ENCODE measurements around the gene FAIM2. TPM values are rescaled to one million over a fixed set of nuclear protein-coding genes. Genes with fewer than 3 reads are reported as not detected.

Gene FAIM2
- 0.99 TPM for total RNA-seq

DNA sequence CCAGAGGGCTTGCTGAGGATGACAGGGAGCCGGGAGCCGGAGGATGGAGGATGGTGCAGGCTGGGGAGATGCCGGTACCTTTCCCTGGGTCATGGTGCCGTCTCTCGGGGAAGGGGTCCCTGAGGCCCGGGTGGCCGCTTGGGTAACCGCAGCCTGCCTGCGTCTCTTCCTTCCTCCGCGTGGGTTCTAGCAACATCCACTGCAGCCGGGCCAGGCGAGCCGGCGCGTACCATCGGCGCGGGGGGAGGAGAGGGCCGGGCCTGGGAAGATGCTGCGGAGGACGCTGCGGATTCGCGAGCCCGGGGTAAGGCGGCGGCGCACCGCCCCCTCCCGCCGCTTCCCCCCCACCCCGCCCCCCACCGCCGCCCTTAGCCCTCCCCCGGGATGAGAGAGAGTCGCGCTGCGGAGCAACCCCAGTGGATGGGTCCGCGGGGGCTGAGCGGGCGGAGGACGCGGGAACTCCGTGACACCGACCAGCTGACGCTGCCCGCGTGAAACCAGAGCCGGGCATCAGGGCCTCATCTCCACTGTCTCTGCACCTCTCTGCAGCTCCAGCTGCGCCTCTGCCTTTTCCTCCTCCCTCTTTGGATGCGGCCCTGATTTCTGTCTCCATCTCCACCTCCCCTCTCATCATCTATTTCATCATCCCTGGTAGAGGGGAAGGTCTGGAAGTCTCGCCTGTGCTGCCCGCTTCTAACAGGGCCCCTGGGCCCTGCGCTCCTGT is at the start of gene FAIM2:
Gene FAIM2 (minus strand): TSS at position 201 of the 724 bp plus-strand sequence. CDS start 108 bp downstream, at position 93.
- peak; percentile 25 for DNase-seq

- DNase-seq = no peak
Measured at GRCh38 chr12:49953151-49953550, 49.5 kb upstream of the FAIM2 start.

DNA sequence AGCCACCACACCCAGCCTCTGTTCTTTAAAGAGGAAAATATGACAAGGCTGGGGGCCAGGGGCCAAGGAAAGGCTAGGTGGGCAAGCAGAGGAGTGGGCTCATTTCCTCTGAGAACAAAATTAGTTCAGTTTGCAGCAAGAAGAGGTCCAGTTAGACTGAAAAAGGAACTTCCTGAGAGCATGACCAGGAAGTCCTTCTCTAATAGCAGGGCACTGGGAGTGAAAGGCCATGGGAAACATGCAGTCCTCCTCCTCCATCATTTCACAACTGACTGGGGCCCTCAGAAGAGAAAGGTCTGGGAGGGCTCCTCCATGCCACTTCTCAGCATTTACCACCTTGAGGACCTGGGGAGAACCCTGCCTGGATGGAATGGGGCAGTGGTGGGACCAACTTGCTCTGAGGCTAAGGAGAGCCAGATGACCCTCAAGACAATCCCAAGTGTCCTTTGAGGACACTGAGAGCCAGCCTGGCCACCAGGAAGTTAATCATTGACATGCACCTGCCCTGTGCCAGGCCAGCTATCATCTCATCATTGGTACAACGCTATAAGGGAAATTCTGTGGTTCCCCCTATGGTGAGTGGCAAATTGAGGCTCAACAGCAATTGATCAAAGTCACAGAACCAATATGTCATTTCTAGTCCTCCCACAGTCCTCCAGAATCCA is 48.8 kb upstream of the FAIM2 start:
- DNase-seq = no peak

DNA sequence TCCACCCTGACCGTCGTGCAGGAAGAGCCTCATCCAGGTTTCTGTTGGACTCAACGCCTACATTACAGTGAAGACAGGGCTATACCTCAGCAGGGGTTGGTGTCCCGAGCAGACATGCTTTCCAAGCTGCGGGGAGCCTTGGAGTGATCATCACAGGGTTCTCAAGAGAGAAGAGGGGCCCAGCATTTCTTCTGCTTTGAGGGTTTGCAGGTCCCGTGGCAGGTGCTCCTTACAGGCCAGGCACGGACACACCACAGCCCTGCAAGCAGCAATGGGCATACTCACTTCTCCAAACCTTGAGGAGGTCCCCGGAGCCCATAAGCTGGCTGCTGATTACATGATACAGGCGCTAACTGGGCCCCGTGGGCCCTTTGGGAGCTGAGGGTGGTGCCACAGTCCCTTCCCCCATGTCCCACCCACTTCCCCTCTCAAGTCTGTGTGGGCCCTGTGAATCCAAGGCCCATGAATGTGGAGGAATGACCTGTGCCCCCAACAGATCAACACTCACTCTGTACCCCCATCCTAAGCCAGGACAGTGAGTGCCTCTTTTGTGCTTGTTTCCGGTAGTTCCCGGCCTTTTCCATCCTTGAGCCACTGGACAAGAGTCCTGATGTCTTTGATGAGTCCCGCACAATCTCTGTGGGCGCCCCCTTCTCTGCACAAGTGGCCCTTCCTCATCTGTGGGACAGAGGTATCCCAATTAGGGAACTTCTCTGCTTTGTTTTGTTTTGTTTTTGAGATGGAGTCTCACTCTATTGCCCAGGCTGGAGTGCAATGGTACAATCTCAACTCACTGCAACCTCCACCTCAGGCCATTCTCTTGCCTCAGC is 47.9 kb upstream of the FAIM2 start:
- no peak for DNase-seq

- DNase-seq = no peak
Measured at GRCh38 chr12:49950273-49951251, 46.9 kb upstream of the FAIM2 start, which contains the start of gene AQP2. AQP2 (plus strand) TSS chr12:49950737; CDS start chr12:49950831, 94 bp downstream.

DNA sequence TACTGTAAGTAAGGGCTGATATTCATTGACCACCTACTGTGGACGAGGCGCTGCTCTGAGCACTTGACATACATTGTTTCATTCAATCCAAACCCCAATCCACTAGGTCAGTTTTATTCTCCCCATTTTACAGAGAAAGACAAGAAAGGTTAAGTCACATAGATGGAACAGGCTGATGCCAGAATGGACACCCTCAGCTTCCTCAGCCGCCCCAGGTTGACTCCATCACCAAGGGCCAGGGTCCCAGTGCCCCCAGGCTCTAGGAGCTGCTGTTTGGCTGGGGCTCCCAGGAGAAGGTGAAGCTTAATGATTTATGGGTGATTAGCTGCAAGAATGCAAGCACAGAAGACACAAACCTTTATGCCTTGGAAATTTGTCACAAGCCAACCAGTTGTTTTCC is 46.2 kb upstream of the FAIM2 start:
- no peak for DNase-seq

GRCh38 chr12:49948866-49949845 is 45.5 kb upstream of the FAIM2 start:
- no peak for DNase-seq

- no peak for DNase-seq
Measured at GRCh38 chr12:49947593-49948226, 44.0 kb upstream of the FAIM2 start.

GRCh38 chr12:49946497-49946896 is 42.8 kb upstream of the FAIM2 start:
- no peak for DNase-seq

DNA sequence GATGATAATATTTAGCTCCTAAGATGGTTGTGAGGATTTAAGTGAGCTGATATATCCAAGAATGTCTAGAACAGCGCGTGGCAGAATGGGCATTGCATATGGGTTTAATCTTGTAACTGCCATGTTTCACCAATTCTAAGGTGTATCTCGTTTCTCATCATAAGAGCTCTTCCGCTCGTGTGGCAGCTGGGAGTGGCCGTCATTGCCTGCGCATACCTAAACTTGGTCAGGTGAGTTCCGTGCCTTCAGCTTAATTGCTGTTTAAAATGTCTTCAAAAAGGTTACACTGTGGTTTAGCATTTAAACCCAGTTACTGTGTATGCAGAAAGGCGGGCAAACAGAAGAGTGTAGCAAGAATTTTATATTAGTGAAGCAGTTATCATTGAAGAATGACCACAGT is 42.4 kb upstream of the FAIM2 start:
- no peak for DNase-seq

GRCh38 chr12:49945394-49946080 is 41.8 kb upstream of the FAIM2 start:
- peak; percentile 53 for DNase-seq

DNA sequence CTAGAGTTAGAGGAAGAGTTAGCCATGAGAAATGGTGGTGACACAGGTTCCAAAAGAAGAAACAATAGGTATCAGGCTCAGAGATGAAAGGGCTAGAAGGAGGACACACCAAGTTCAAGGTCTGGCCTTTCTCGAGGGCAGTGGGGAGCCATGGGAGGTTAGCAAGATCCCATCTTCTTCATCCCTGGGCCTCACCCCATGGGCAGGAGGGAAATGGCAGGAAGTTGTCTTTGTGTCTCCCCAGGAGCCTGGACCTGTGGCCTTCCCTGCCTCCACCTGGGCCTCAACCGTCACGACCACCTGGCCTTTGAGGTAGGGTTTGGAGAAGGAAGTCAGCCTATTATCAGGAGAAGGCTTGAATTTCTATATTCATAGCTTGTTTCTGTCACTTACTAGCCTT is 41.0 kb upstream of the FAIM2 start:
- no peak for DNase-seq

DNA sequence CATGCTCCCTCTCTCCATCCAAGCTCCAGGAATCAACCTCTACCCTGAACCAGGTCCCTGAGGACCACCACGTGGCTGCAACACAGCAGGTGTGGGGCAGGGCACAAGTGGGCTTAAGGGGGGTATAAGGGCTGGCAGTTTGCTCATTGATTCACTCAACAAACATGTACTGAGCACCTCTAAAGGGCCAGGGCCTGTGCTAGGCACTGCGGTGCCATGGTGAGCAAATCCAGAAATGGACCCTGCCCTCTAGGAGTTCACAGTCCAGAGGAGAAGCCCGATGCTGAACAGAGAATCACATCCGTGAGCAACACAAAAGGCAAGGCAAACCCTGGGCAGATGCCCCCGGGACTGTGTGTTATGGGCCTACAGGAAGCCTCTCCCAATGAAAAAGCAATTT is 40.3 kb upstream of the FAIM2 start:
- DNase-seq = no peak

GRCh38 chr12:49943625-49943960 is 39.9 kb upstream of the FAIM2 start:
- no peak for DNase-seq

GRCh38 chr12:49942921-49943624 is 39.4 kb upstream of the FAIM2 start:
- no peak for DNase-seq

DNA sequence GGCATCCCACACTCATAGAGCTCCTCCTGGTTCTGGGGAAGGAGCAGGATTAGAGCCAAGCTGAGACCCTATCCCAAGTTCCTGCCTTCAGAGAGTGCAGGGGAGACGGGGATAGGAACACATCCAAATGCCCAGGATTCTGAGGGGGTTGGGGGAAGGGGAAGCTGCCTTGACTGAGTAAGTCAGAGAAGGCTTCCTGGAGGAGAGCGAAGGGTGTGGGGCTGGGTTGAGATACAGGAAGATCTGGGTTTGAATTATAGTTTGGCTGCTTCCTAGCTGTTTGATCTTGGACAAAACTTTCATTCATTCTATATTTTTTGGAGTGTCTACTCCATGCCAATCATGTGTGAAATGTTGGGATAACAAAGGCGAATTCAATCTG is 38.8 kb upstream of the FAIM2 start:
- DNase-seq = no peak

DNA sequence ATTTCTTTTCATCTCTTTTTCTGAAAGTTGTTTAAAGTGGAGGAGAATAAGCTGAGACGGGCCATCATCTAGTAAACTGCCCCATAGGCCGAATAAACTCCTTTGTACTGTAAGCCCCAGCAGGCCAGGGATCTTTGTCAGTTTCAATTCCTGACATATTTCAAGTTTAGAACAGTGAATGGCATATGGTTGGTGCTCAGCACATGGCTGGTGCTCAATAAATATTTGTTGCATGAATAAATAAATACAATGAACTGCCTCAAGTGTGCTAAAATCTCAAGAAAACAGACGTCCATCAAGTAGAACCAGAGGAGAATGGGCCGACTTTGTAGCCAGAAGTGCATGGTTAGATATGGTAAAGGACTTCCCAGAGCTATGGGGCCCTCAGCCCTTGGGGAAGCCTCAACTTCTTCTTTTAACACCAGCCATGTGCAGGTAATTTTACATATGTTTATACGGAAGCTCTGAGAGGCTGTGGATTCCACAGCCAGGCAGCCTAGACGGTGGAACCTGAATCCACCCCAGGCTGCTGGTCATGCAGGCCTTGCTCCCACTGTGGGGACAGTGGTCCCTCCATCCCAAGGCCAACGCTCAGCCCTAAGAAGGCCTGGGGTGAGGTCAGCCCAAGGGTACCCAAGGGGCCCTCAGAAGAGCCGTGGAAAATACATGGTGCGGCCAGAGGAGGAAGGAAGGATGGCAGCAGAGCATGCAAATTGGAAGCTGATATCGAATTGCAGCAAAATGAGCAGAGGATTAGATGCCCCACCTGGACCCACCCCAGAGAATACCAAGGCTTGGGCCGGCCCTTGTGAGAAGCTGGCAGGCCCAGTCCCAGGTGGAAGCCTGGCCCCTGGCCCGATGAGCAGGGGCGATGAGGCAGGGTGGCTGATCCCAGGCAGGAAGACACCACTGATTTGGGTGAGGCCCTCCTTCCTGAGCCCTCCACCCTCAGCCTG is 38.1 kb upstream of the FAIM2 start:
- no peak for DNase-seq

DNA sequence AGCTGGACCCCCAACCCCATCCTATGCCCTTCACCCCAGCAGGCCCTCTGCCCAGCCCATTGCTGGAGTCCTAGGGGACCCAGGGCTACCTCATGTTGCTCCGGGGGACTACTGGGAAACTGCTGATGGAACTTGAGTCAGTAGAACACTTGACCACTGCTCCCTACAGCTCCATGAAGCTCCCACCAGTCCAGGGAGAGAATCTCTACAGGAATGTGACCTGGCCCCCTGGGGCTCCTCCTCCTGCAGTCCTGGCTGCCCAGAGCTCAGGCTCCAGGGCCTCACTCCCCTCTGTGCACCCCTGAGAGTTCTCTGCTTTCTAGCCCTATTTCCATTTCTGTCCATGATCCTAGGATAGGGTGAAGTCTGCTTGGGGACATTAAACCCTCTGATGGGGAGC is 36.0 kb upstream of the FAIM2 start:
- no peak for DNase-seq
